Left kidney (tissue), 8 donors: Measurements from ENCODE around the gene IL17B. TPM values are rescaled to one million over a fixed set of nuclear protein-coding genes. Genes with fewer than 3 reads are reported as not detected.

Experiments
- DNase-seq: peaks from one replicate; pipeline ENCODE4 v3.0.0-alpha.2; 2013
- long read RNA-seq, 8 donors: transcript quantifications; one replicate each; lab custom pipeline, GENCODE V29; 2026
- polyA plus RNA-seq: library from polyadenylated mRNA; unstranded; fragments of 120-200 nt; gene quantifications from one replicate; pipeline ENCODE4 v1.2.1, GENCODE V29; 2013; ENCODE audit not compliant: insufficient read length

Gene IL17B, protein sequence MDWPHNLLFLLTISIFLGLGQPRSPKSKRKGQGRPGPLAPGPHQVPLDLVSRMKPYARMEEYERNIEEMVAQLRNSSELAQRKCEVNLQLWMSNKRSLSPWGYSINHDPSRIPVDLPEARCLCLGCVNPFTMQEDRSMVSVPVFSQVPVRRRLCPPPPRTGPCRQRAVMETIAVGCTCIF
- polyA plus RNA-seq = 1.4 TPM
- long read RNA-seq, donor 1, partial matches to known transcripts = 0 of 1 reads
- long read RNA-seq, donor 1, other reads (novel, unspliced or antisense) = 0 of 1 reads
- long read RNA-seq, donor 2, partial matches to known transcripts = 0 of 1 reads
- long read RNA-seq, donor 2, other reads (novel, unspliced or antisense) = 0 of 1 reads
- long read RNA-seq, donor 3, partial matches to known transcripts = 0 of 1 reads
- long read RNA-seq, donor 3, other reads (novel, unspliced or antisense) = 0 of 1 reads
- long read RNA-seq, donor 4 = 0 reads
- long read RNA-seq, donor 5, partial matches to known transcripts = 0 of 1 reads
- long read RNA-seq, donor 5, other reads (novel, unspliced or antisense) = 0 of 1 reads
- long read RNA-seq, donor 6, partial matches to known transcripts = 0 of 6 reads
- long read RNA-seq, donor 6, other reads (novel, unspliced or antisense) = 0 of 6 reads
- long read RNA-seq, donor 7, partial matches to known transcripts = 0 of 1 reads
- long read RNA-seq, donor 7, other reads (novel, unspliced or antisense) = 0 of 1 reads
- long read RNA-seq, donor 8 = 0 reads

DNA sequence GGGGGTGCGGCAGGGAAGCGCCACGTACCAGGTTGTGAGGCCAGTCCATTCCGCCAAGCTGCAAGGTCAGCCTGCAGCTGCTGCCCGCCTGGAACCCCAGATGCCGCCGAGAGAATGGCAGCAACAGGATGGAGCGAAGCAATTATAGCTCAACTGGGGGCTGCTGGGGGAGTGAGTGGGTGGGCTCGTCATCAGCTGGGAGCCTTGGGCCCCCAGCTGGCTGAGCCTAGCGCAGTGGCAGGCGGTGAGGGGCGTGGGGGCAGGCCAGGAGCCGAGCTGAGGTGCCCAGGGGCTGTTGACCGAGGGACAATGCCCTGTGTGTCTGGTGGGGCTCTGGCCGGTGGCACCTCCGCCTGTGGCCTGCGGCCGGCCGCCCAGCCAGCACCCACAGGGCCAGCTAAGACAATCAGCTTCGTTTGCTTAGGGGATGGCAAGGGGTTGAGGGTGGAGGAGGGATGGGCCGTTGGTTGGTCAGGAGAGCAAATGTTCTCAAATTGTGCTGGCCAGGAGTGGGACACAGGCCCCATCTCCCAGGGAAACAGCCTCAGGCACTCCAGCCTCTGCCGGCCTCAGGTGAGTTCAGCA, at the start of gene IL17B:
TSS of gene IL17B (minus strand) at position 116 of the 585 bp plus-strand sequence. CDS start at position 49, 67 bp downstream.
- DNase-seq = no peak

DNA sequence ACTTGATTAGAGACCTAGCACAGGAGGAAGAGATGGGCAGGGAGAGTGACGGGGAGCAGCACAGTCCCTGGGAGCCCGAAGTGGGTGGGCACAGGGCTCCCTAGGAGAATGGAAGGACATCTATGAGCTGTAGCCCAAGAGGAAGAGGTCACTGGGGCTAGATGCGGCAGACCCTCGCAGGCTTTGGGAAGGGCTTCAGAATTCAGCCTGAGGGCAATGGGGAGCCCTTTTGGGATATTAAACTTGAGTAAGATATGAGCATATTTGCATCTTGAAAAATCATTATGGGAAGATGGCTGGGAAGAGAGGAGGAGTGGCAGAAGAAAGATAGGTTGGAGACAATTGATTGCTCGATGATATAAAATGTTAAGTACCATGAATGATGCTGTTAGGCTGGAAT, 48.9 kb upstream of the IL17B start:
- no peak for DNase-seq

- no peak for DNase-seq
Observed at GRCh38 chr5:149427374-149427773, 48.3 kb upstream of the IL17B start.

GRCh38 chr5:149426931-149427330, 47.8 kb upstream of the IL17B start:
- DNase-seq = no peak

DNA sequence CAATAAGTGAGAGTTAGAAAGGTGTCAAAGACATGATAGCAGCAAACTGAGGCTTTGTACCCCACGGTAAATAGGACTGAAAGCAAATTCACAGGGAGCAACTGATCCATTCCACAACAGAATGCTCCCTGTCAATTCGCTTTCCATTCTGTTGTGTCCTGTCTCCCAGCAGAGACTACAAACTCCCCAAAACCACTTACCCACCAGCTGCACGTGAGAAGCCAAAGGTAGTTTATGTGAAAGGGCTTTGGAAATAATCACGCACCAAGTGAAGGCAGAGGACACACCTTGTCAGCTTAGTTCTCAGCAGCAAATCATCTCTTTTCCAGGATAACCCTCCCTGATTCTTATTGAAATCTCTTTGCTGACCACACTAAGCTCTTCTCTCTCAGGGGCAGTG, 46.6 kb upstream of the IL17B start:
- DNase-seq = no peak

GRCh38 chr5:149424371-149425315, 45.6 kb upstream of the IL17B start:
- no peak for DNase-seq

- DNase-seq = no peak
Observed at GRCh38 chr5:149423794-149424268, 44.7 kb upstream of the IL17B start.

- no peak for DNase-seq
Observed at GRCh38 chr5:149423049-149423793, 44.1 kb upstream of the IL17B start.

DNA sequence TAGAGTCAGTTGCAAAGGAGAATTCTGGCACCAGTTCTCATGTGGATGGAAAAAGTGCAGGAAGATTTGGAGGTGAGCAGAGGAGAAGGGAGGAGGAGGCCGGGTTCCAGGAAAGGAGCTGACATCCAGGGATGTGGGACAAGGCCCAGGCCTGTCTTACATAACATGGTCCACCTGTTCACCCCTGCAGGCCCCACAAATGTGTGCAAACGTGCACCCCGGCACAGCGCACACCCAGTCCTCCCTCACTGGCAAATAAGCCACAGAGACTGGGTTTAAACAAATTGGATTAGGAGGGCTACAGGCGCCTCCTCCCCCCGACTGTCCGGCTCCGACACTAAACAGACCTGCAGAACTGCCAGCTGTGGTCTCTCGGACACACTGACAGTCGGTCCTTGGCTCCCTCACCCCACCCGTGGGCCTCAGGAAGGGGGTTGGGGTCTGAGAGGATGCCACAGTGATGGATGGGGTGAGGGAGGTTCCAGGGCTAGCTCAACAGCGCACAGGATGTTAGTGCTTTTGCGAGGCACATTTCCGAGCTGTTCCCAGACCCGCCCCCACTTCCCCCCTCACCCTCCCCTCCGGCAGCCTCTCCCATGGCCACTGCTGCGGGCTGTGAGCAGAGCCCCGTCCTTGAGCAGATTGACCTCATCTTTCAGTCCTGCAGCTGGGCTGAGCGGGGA, 43.4 kb upstream of the IL17B start:
- DNase-seq = peak; percentile 92

DNA sequence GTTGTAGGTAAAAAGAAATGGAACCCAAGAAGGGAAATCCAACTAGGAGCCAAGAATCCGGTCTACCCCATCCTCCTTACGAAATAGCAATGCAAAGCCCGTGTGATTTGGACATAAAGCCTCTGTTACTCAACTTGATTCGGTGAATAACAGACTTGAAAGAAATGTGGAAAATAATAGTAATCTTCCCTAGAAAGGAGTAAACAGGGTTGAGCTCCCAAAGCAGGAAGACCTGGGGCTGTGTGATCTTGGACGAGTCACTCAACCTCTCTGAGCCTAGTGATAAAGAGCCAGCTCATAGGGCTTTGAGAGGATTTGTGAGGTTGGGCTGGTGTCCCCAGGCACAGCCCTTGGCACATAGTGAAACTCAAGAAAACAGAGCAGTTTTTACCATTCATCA, 42.7 kb upstream of the IL17B start:
- DNase-seq = no peak

GRCh38 chr5:149421372-149421685, 42.2 kb upstream of the IL17B start:
- no peak for DNase-seq

- no peak for DNase-seq
Observed at GRCh38 chr5:149420545-149421371, 41.7 kb upstream of the IL17B start.

DNA sequence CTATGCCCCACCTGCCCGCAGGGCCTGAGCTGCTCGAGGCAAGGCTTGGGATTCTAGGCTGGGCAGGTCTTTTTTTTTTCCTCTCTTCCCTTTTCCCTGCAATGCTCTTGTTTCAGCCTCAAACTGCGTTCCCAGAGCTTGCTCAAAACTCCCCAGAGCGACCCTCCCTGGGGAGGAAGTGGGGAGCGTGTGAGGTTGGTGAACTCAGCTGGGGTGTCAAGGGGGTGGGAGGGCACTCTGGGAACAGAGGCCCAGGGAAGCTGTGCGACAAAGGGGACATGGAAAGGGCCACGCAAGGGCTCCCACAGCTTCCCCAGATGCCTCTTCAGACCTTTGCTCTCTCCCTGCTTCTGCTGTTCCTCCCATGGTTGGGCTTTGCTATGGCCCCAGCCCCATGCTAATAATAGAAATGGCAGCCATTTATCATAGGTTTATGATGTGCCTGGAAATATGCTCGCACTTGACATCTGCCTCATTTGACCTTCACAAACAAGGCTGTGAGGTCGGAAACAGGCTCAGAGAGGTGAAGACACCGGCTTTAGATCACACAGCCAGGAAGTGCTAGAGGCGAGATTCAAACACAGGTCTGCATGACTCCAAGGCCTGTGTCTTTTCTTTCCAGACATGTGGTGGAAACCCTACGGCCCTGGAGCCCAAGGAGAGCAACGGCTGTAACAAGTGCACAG, 40.9 kb upstream of the IL17B start:
- no peak for DNase-seq

GRCh38 chr5:149419532-149419858, 40.4 kb upstream of the IL17B start:
- DNase-seq = no peak

- DNase-seq = no peak
Observed at GRCh38 chr5:149418910-149419531, 39.9 kb upstream of the IL17B start.

GRCh38 chr5:149417711-149418368, 38.7 kb upstream of the IL17B start:
- DNase-seq = no peak

- peak; percentile 75 for DNase-seq
Observed at GRCh38 chr5:149416987-149417710, 38.1 kb upstream of the IL17B start.
